ENCODE data around the gene SLC25A19. TPM values are rescaled to one million over a fixed set of nuclear protein-coding genes. Genes with fewer than 3 reads are reported as not detected.

SLC25A19 gene
- total RNA-seq, 1 experiment from 2014 or later, result 19.4 TPM

DNA sequence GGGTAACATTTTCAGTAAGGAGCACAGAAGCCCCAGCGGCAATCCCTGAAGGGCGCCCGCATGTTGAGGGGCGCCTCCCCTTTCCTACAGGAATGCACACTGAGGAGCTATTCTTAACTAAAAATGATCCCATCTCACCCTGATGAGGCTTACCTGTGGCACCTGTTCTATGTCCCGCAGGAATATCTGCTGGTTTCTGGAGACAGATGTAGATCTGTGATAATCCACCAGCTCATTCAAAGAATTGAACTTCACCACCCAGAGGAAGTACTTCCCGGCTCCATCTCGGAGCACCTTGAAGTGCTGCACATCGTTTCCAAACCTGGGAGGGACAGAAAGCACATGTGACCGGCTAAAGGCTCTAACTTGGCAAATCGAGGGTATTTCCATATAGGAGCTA is 32.3 kb upstream of the SLC25A19 start:
- Histone ChIP-seq H3K27me3 (ENCODE audit: insufficient read depth, low read depth) (no peaks in the 10 kb centered on the region), H2AFZ (no peak overlapping the region), H4K20me1 (ENCODE audit: insufficient read depth) (peaks cover 14% of the 10 kb centered on the region), H3K4me3 (no peak overlapping the region), H3K9me3 (ENCODE audit: insufficient read depth, low read depth) (no peaks in the 10 kb centered on the region), H3K36me3 (ENCODE audit: low read depth) (no peaks in the 10 kb centered on the region), H3K27ac (no peak overlapping the region), H3K79me2 (ENCODE audit: low read depth) (no peaks in the 10 kb centered on the region; the same call in 1 of the 2 replicates), H3K4me1 (replicated peaks; ENCODE audit: insufficient read depth) (no peaks in the 10 kb centered on the region), H3K4me2 (no peak overlapping the region), H3K9me2 (ENCODE audit: insufficient read depth) (no peaks in the 10 kb centered on the region), H3F3A (ENCODE audit: insufficient read depth, low read depth) (peaks cover 39% of the 10 kb centered on the region)
- no peak for DNase-seq
- CTCF ChIA-PET, result no interaction called here
- TF ChIP-seq, protein P1, sequence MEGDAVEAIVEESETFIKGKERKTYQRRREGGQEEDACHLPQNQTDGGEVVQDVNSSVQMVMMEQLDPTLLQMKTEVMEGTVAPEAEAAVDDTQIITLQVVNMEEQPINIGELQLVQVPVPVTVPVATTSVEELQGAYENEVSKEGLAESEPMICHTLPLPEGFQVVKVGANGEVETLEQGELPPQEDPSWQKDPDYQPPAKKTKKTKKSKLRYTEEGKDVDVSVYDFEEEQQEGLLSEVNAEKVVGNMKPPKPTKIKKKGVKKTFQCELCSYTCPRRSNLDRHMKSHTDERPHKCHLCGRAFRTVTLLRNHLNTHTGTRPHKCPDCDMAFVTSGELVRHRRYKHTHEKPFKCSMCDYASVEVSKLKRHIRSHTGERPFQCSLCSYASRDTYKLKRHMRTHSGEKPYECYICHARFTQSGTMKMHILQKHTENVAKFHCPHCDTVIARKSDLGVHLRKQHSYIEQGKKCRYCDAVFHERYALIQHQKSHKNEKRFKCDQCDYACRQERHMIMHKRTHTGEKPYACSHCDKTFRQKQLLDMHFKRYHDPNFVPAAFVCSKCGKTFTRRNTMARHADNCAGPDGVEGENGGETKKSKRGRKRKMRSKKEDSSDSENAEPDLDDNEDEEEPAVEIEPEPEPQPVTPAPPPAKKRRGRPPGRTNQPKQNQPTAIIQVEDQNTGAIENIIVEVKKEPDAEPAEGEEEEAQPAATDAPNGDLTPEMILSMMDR (conservative IDR thresholded peaks at IDR 0.05), result no peak
- no peak for TF ChIP-seq EZH2 (IDR thresholded peaks at IDR 0.05; ENCODE audit: low read depth)
- intact Hi-C loops (cut with micrococcal nuclease; ENCODE audit: unreplicated experiment), result loop anchor here (5.0 kb wide), 1 partner anchor 196 kb away; the partner anchor contains the start of genes CASKIN2 and TSEN54
- POLR2A ChIA-PET (ENCODE audit: unreplicated experiment), result no interaction called here
- no TSS peak for BruUV-seq (replicated peaks)

DNA sequence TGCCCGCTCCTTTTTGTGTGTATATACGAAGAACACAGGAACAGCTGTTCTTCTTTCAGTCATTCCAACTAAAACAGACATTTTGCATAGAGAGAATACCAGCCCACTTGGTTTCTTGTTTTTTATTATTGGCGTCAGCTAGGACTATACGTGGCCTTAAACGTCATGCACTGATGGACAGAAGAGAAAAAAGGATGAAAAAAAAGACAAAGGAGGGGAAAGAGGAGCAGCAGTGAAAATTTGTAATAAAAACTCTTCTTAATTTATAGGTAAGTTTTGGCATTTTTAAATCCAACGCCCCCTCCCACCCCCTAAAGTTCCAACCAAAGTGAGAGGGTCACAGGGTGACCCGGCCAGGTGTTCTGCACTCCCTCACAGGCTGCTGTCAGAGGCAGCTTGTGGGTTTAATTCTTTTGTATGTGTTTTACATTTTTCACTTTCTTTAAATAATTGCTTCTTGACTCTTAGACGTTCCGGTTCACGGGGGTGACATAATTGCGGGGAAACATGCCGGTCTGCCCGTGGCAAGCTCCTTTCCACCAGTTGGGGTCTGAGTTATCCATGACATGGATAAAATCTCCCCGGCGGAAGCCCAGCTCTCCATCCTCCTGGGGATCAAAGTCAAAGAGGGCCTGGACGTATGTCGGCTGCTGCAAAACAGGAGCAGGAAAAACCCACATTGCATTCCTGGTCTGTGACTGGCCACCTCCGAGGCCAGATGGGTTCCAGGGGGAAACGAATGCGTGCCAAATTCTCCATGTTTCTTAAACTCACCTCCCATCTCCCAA is 30.9 kb upstream of the SLC25A19 start:
- Histone ChIP-seq H3K36me3 (ENCODE audit: low read depth) (no peaks in the 10 kb centered on the region), H3F3A (ENCODE audit: insufficient read depth, low read depth) (peaks cover 33% of the 10 kb centered on the region), H3K4me3 (no peak overlapping the region), H2AFZ (no peak overlapping the region), H3K9me2 (ENCODE audit: insufficient read depth) (no peaks in the 10 kb centered on the region), H3K4me2 (no peak overlapping the region), H3K27ac (no peak overlapping the region), H3K27me3 (ENCODE audit: insufficient read depth, low read depth) (no peaks in the 10 kb centered on the region), H4K20me1 (ENCODE audit: insufficient read depth) (peaks cover 14% of the 10 kb centered on the region), H3K4me1 (replicated peaks; ENCODE audit: insufficient read depth) (no peaks in the 10 kb centered on the region), H3K9me3 (ENCODE audit: insufficient read depth, low read depth) (no peaks in the 10 kb centered on the region), H3K79me2 (ENCODE audit: low read depth) (no peaks in the 10 kb centered on the region; the same call in 1 of the 2 replicates)
- POLR2A ChIA-PET (ENCODE audit: unreplicated experiment), result no interaction called here
- intact Hi-C loops (cut with micrococcal nuclease; ENCODE audit: unreplicated experiment), result loop anchor here (5.0 kb wide), 1 partner anchor 197 kb away; the partner anchor contains the start of genes CASKIN2 and TSEN54
- TF ChIP-seq EZH2 (IDR thresholded peaks at IDR 0.05; ENCODE audit: low read depth), result no peak
- TF ChIP-seq, protein P1 (conservative IDR thresholded peaks at IDR 0.05), result no peak
- no TSS peak for BruUV-seq (replicated peaks)
- no peak for DNase-seq
- CTCF ChIA-PET, result no interaction called here

DNA sequence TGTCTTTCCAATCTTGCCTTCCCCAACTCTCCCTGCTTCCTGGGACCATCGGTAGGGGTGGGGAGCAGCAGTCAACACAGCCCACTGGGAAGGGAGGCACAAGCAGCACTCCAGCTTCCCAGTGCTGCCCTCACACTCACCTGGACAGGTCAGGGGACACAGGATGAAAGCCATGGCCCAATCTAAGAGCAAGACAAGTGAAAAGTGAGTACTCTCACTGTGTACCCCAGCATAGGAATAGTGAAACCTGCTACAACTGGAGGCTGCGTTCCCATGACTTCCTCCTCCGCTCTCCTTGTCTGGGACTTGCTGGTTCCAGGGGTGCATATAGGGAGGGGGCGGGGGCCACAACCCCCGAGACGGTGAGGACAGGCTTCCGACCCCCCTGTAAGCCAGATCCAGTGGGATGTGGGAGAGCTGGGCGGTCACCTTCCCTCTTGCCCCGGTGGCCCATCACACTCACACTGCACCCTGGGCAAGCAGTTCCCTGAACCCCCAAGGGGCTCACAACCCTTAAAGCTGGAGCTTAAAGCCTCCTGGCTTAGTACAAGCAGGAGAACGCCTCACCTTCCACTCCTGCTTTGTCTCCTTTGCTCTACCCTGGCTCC is 29.5 kb upstream of the SLC25A19 start:
- Histone ChIP-seq H3K79me2 (ENCODE audit: low read depth) (no peaks in the 10 kb centered on the region; the same call in 1 of the 2 replicates), H3K4me3 (no peak overlapping the region), H3K9me2 (ENCODE audit: insufficient read depth) (no peaks in the 10 kb centered on the region), H3K27ac (no peak overlapping the region), H2AFZ (no peak overlapping the region), H4K20me1 (ENCODE audit: insufficient read depth) (peaks cover 14% of the 10 kb centered on the region), H3F3A (ENCODE audit: insufficient read depth, low read depth) (peaks cover 23% of the 10 kb centered on the region), H3K4me2 (no peak overlapping the region), H3K4me1 (replicated peaks; ENCODE audit: insufficient read depth) (no peaks in the 10 kb centered on the region), H3K27me3 (ENCODE audit: insufficient read depth, low read depth) (no peaks in the 10 kb centered on the region), H3K9me3 (ENCODE audit: insufficient read depth, low read depth) (no peaks in the 10 kb centered on the region), H3K36me3 (ENCODE audit: low read depth) (no peaks in the 10 kb centered on the region)
- intact Hi-C loops (cut with micrococcal nuclease; ENCODE audit: unreplicated experiment), result no loop called here
- ChIA-PET CTCF (interaction anchor here (0.6 kb wide), 1 partner anchor 314 kb away, joined by 3 read pairs; the partner anchor contains the start of gene SMIM5), POLR2A (ENCODE audit: unreplicated experiment) (no interaction called here)
- TF ChIP-seq, protein P1 (conservative IDR thresholded peaks at IDR 0.05), result no peak
- no peak for TF ChIP-seq EZH2 (IDR thresholded peaks at IDR 0.05; ENCODE audit: low read depth)
- no TSS peak for BruUV-seq (replicated peaks)
- DNase-seq, result no peak

Measured in PC-9 (cell line).